NCI-H1105 (cell line): ENCODE data around the gene TXNDC15.
"Not testable (repeated sequence)": the region's sequence is repeated elsewhere in the genome, so short reads cannot be mapped to it uniquely, and the experiment has no call there.

Experiments
- DNase-seq: peaks from one replicate; lab custom pipeline; 2025; lab: John Stamatoyannopoulos, UW

The TXNDC15 gene

GRCh38 chr5:134878403-134878802, 4.2 kb downstream of the TXNDC15 start:
- peak; percentile 27 for DNase-seq

GRCh38 chr5:134879456-134879855, 5.3 kb downstream of the TXNDC15 start:
- DNase-seq = no peak

GRCh38 chr5:134880937-134881336, 6.8 kb downstream of the TXNDC15 start:
- not testable (repeated sequence) for DNase-seq

- not testable (repeated sequence) for DNase-seq
Observed at GRCh38 chr5:134881711-134882110, 7.5 kb downstream of the TXNDC15 start.

- DNase-seq = no peak
Observed at GRCh38 chr5:134887593-134888159, 13.5 kb downstream of the TXNDC15 start.

- no peak for DNase-seq
Observed at GRCh38 chr5:134889335-134889734, 15.2 kb downstream of the TXNDC15 start.

- DNase-seq = no peak
Observed at GRCh38 chr5:134891473-134891872, 17.3 kb downstream of the TXNDC15 start.

GRCh38 chr5:134892282-134892681, 18.1 kb downstream of the TXNDC15 start:
- no peak for DNase-seq

GRCh38 chr5:134892926-134893325, 18.8 kb downstream of the TXNDC15 start:
- no peak for DNase-seq

- DNase-seq = no peak
Observed at GRCh38 chr5:134893748-134894505, 19.8 kb downstream of the TXNDC15 start.

GRCh38 chr5:134902071-134902801, 28.1 kb downstream of the TXNDC15 start:
- DNase-seq = no peak

- DNase-seq = peak; percentile 64
Observed at GRCh38 chr5:134904610-134905245, 30.6 kb downstream of the TXNDC15 start, which contains the start of gene PCBD2. PCBD2 (plus strand) TSS chr5:134905131; CDS start chr5:134905140, 9 bp downstream.

- peak; percentile 41 for DNase-seq
Observed at GRCh38 chr5:134905246-134905996, 31.2 kb downstream of the TXNDC15 start.

GRCh38 chr5:134906811-134907210, 32.6 kb downstream of the TXNDC15 start:
- no peak for DNase-seq

GRCh38 chr5:134910752-134911151, 36.6 kb downstream of the TXNDC15 start:
- not testable (repeated sequence) for DNase-seq

- no peak for DNase-seq
Observed at GRCh38 chr5:134911285-134912206, 37.4 kb downstream of the TXNDC15 start.

- DNase-seq = no peak
Observed at GRCh38 chr5:134913254-134913653, 39.1 kb downstream of the TXNDC15 start.

GRCh38 chr5:134913795-134914194, 39.6 kb downstream of the TXNDC15 start:
- DNase-seq = no peak

GRCh38 chr5:134917070-134917815, 43.1 kb downstream of the TXNDC15 start:
- no peak for DNase-seq

GRCh38 chr5:134918861-134919260, 44.7 kb downstream of the TXNDC15 start:
- no peak for DNase-seq
